HL-60 (cell line): Measurements from ENCODE around the gene PREPL.

Source experiments
- DNase-seq, 2 experiments: peaks; one replicate each; pipeline ENCODE4 v3.0.0-alpha.2; 2010 to 2020; ENCODE audit warnings: low read depth in 1 of 2, low spot score in 1 of 2
- H3K27ac ChIP-seq: fragments of 250-450 bp; sonication (Bioruptor Pico); replicated peaks from 2 replicates; pipeline ENCODE4 v1.5.1; 2020; ENCODE audit warnings: mild to moderate bottlenecking, moderate library complexity
- H3K27me3 ChIP-seq: fragments of 250-450 bp; sonication (Bioruptor Pico); 2 replicates; pipeline ENCODE4 v1.5.1; 2021; ENCODE audit warnings: mild to moderate bottlenecking, moderate library complexity; ENCODE audit not compliant: insufficient read depth, poor library complexity, severe bottlenecking
- H3K4me3 ChIP-seq: replicated peaks from 2 replicates; pipeline ENCODE4 v1.5.1; 2011; ENCODE audit warnings: mild to moderate bottlenecking, control low read depth, low read length; ENCODE audit not compliant: insufficient read depth
- CTCF ChIP-seq: IDR thresholded peaks from one replicate; pipeline ENCODE4 v1.5.1; 2011; ENCODE audit warnings: low read length, control low read depth, inconsistent platforms; ENCODE audit not compliant: insufficient read depth
- GABPA ChIP-seq: IDR thresholded peaks from 2 replicates; pipeline ENCODE4 v1.6.1; 2012; ENCODE audit warnings: low read depth
- POLR2AphosphoS5 ChIP-seq: IDR thresholded peaks from 2 replicates; pipeline ENCODE4 v1.6.1; 2012; ENCODE audit warnings: low read depth
- REST ChIP-seq: IDR thresholded peaks from 2 replicates; pipeline ENCODE4 v1.6.1; 2012; ENCODE audit warnings: low read depth; ENCODE audit not compliant: insufficient replicate concordance
- SPI1 ChIP-seq: IDR thresholded peaks from 2 replicates; pipeline ENCODE4 v1.6.1; 2012; ENCODE audit warnings: low read depth, mild to moderate bottlenecking, borderline replicate concordance

PREPL gene

DNA sequence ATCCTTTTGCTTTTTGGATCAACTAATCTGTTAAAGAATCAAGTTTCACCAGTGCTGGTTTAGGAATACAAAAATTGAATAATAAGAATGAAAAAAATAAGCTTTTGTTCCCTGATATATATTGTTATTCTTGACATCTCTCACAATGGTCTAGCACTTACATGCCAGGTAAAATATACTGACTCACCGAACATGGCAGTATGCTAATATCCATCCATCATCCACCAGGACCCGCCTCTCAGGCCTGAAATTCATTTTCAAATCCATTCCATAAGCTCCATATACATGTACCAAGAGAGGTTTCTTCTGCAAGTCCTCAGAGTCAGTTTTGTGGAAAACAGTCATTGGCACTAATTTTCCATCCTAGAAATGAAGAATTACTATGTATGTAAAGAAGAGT lies 32.5 kb downstream of the PREPL start:
- no peak for DNase-seq
- H3K27me3 ChIP-seq: no peaks in the 10 kb centered on the region
- TF ChIP-seq GABPA (no peak), REST (no peak), SPI1 (no peak), CTCF (no peak), POLR2AphosphoS5 (no peak)
- H3K4me3 ChIP-seq: no peak overlapping the region
- H3K27ac ChIP-seq: no peak overlapping the region

- Histone ChIP-seq H3K27me3 (no peaks in the 10 kb centered on the region), H3K27ac (no peak overlapping the region), H3K4me3 (no peak overlapping the region)
- TF ChIP-seq REST (no peak), CTCF (no peak), SPI1 (no peak), GABPA (no peak), POLR2AphosphoS5 (no peak)
- DNase-seq: no peak
Observed at GRCh38 chr2:44326548-44327264, 34.6 kb downstream of the PREPL start.

- TF ChIP-seq POLR2AphosphoS5: no peak
- TF ChIP-seq SPI1: no peak
- TF ChIP-seq REST: no peak
- no peak for TF ChIP-seq GABPA
- TF ChIP-seq CTCF: no peak
- no peaks in the 10 kb centered on the region for H3K27me3 ChIP-seq
- H3K4me3 ChIP-seq: no peak overlapping the region
- no peak for DNase-seq
- no peak overlapping the region for H3K27ac ChIP-seq
Observed at GRCh38 chr2:44325897-44326296, 35.4 kb downstream of the PREPL start.
